A673 (cell line): ENCODE data around the gene IL6R. TPM values are rescaled to one million over a fixed set of nuclear protein-coding genes. Genes with fewer than 3 reads are reported as not detected.

Experiments
- BruUV-seq: library from RNA; stranded (reverse); fragments of 400-500 nt; replicated peaks from 2 replicates; lab custom pipeline; 2021; lab: Mats Ljungman, UMichigan
- CTCF ChIA-PET: fragments of 300-600 bp; sonication (Branson Sonifier 250); formaldehyde crosslinking; loops from one replicate; lab custom pipeline; 2022; ENCODE audit warnings: antibody characterized with exemption; lab: Charles Lee
- POLR2A ChIA-PET: fragments of 300-600 bp; sonication (Branson Sonifier 250); formaldehyde crosslinking; loops from one replicate; lab custom pipeline; 2022; ENCODE audit warnings: antibody characterized with exemption; ENCODE audit not compliant: low non-redundant PET; lab: Charles Lee
- DNase-seq: peaks from one replicate; pipeline ENCODE4 v3.0.0-alpha.2; 2015; ENCODE audit warnings: low spot score
- H3K27ac ChIP-seq: fragments of 200-600 bp; sonication (generic); 2 replicates; pipeline ENCODE4 v1.5.1; 2016; ENCODE audit warnings: mixed run types, low read depth, mild to moderate bottlenecking, mixed read lengths, antibody characterized with exemption, low read length; ENCODE audit not compliant: poor library complexity, severe bottlenecking
- H3K27me3 ChIP-seq: fragments of 200-600 bp; sonication (generic); replicated peaks from 2 replicates; pipeline ENCODE4 v1.6.1; 2017; ENCODE audit warnings: mixed run types, low read depth, mild to moderate bottlenecking, mixed read lengths, antibody characterized with exemption, low read length; ENCODE audit not compliant: insufficient read depth, poor library complexity
- H3K36me3 ChIP-seq: fragments of 200-600 bp; sonication (generic); 2 replicates; pipeline ENCODE4 v1.6.1; 2016; ENCODE audit warnings: mixed run types, mild to moderate bottlenecking, mixed read lengths, antibody characterized with exemption, low read length; ENCODE audit not compliant: insufficient read depth, poor library complexity, severe bottlenecking
- H3K4me1 ChIP-seq: fragments of 200-600 bp; sonication (generic); 2 replicates; pipeline ENCODE4 v1.6.1; 2017; ENCODE audit warnings: mixed run types, mild to moderate bottlenecking, mixed read lengths, antibody characterized with exemption, low read length; ENCODE audit not compliant: insufficient read depth, poor library complexity, severe bottlenecking
- H3K4me3 ChIP-seq: fragments of 200-600 bp; sonication (generic); 2 replicates; pipeline ENCODE4 v1.5.1; 2016; ENCODE audit warnings: low read depth, mixed run types, mild to moderate bottlenecking, mixed read lengths, low read length; ENCODE audit not compliant: poor library complexity, severe bottlenecking
- H3K9me3 ChIP-seq: fragments of 200-600 bp; sonication (generic); 2 replicates; pipeline ENCODE4 v1.6.1; 2016; ENCODE audit warnings: mixed run types, low read depth, mild to moderate bottlenecking, mixed read lengths, antibody characterized with exemption, low read length; ENCODE audit not compliant: poor library complexity, severe bottlenecking
- EZH2 ChIP-seq: fragments of 200-600 bp; sonication (generic); IDR thresholded peaks from 2 replicates; pipeline ENCODE4 v1.6.1; 2017; ENCODE audit warnings: borderline replicate concordance, low read depth, mild to moderate bottlenecking, mixed read lengths, antibody characterized with exemption, low read length; ENCODE audit not compliant: poor library complexity, severe bottlenecking
- intact Hi-C: fragments of 100-400 bp; cut with micrococcal nuclease; formaldehyde crosslinking; loops from one replicate; pipeline ENCODE4 v1.10.0; 2022; ENCODE audit not compliant: unreplicated experiment
- total RNA-seq: library from RNA; stranded (reverse); gene quantifications from 2 replicates; pipeline ENCODE4 v1.2.3, GENCODE V29; 2021
- TF ChIP-seq, protein P1 (sequence below): fragments of 300-800, 200-600 bp; sonication (generic); conservative IDR thresholded peaks from 2 replicates; pipeline ENCODE4 v1.5.1; 2017; ENCODE audit warnings: low read depth, mild to moderate bottlenecking, antibody characterized with exemption, low read length, moderate library complexity, mixed read lengths

Gene IL6R
- total RNA-seq, 1 experiment from 2014 or later: 1.9 TPM

DNA sequence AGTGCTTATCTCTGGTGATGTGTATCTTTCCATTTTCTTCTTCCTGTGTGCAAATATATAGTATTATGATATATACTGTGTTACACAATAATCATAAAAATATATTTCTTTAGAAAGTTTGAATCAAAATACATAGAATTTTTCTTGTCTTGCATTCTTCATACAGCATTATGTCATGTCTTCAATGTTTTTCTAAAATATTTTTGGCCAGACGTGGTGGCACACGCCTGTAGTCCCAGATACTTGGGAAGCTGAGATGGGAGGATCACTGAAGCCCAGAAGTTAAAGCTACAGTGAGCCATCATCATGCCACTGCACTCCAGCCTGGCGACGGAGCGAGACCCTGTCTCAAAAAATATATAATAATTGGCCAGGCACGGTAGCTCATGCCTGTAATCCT, 41.6 kb downstream of the IL6R start:
- intact Hi-C loops: no loop called here
- H3K4me1 ChIP-seq: peaks cover 9% of the 10 kb centered on the region

DNA sequence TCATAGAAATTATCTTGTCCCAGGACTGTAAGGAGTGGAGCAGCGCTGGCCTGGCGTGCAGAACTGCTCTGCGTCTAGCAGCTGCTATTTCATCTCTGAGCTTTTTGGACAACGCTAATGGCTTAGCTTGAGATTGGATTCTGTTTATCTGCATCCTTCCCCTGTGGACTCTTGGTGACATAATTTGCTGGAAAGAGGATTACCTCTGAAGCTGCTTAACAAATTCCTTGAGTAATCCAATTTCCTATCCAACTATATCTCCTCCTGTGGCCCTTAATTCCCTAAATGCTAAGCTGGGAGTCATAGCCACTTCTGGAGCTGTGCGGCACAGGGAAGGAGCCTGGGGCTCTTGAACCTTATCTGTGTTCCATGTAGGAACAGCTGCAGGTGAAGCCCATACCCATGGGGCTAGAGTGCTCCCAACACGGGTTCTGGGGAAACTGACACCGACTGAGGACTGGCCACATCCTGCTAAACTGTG, 43.2 kb downstream of the IL6R start:
- no peak overlapping the region for H3K4me3 ChIP-seq
- CTCF ChIA-PET: no interaction called here
- BruUV-seq: no TSS peak
- peaks cover 9% of the 10 kb centered on the region for H3K4me1 ChIP-seq
- no peaks in the 10 kb centered on the region for H3K27me3 ChIP-seq
- no peaks in the 10 kb centered on the region for H3K9me3 ChIP-seq
- POLR2A ChIA-PET: interaction anchor here (0.5 kb wide), 1 partner anchor 10 kb away, joined by 7 read pairs; no protein-coding TSS in a partner anchor
- DNase-seq: peak; percentile 79
- H3K27ac ChIP-seq: no peak overlapping the region
- TF ChIP-seq, protein P1, sequence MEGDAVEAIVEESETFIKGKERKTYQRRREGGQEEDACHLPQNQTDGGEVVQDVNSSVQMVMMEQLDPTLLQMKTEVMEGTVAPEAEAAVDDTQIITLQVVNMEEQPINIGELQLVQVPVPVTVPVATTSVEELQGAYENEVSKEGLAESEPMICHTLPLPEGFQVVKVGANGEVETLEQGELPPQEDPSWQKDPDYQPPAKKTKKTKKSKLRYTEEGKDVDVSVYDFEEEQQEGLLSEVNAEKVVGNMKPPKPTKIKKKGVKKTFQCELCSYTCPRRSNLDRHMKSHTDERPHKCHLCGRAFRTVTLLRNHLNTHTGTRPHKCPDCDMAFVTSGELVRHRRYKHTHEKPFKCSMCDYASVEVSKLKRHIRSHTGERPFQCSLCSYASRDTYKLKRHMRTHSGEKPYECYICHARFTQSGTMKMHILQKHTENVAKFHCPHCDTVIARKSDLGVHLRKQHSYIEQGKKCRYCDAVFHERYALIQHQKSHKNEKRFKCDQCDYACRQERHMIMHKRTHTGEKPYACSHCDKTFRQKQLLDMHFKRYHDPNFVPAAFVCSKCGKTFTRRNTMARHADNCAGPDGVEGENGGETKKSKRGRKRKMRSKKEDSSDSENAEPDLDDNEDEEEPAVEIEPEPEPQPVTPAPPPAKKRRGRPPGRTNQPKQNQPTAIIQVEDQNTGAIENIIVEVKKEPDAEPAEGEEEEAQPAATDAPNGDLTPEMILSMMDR: no peak
- TF ChIP-seq EZH2: no peak
- no peaks in the 10 kb centered on the region for H3K36me3 ChIP-seq
- intact Hi-C loops: no loop called here

More for the DNA sequence above, 41.6 kb downstream of the IL6R start:
- no peak for DNase-seq
- Histone ChIP-seq H3K27me3 (no peaks in the 10 kb centered on the region), H3K27ac (no peak overlapping the region), H3K9me3 (no peaks in the 10 kb centered on the region), H3K36me3 (no peaks in the 10 kb centered on the region), H3K4me3 (no peak overlapping the region)
- TF ChIP-seq, protein P1: no peak
- TF ChIP-seq EZH2: no peak
- ChIA-PET CTCF (no interaction called here), POLR2A (no interaction called here)
- BruUV-seq: no TSS peak

- no peaks in the 10 kb centered on the region for H3K27me3 ChIP-seq
- intact Hi-C loops: no loop called here
- ChIA-PET POLR2A (no interaction called here), CTCF (no interaction called here)
- H3K4me3 ChIP-seq: no peak overlapping the region
- peaks cover 5% of the 10 kb centered on the region for H3K4me1 ChIP-seq
- no peak for DNase-seq
- no TSS peak for BruUV-seq
- no peak for TF ChIP-seq EZH2
- TF ChIP-seq, protein P1: no peak
- no peak overlapping the region for H3K27ac ChIP-seq
- no peaks in the 10 kb centered on the region for H3K9me3 ChIP-seq
- no peaks in the 10 kb centered on the region for H3K36me3 ChIP-seq
Measured at GRCh38 chr1:154453161-154453560, 48.0 kb downstream of the IL6R start.
